Subcutaneous adipose tissue (tissue), 4 donors: ENCODE measurements around the gene OPCML. TPM values are rescaled to one million over a fixed set of nuclear protein-coding genes. Genes with fewer than 3 reads are reported as not detected.

Experiments
- total RNA-seq, 4 donors: library from RNA; depleted of rRNA; stranded (reverse); fragments of >200 nt; gene quantifications; one replicate each; pipeline ENCODE4 v1.1.0, GENCODE V29; 2016
- TF ChIP-seq, protein P1 (sequence below): fragments of 450-650 bp; IDR thresholded peaks from one replicate; pipeline ENCODE4 v1.5.1; 2016; ENCODE audit warnings: low read depth, mild to moderate bottlenecking, control low read depth, antibody characterized with exemption, moderate library complexity

Gene OPCML
- total RNA-seq, 4 donors from 2014 or later = under 0.01 TPM; not detected in 3

DNA sequence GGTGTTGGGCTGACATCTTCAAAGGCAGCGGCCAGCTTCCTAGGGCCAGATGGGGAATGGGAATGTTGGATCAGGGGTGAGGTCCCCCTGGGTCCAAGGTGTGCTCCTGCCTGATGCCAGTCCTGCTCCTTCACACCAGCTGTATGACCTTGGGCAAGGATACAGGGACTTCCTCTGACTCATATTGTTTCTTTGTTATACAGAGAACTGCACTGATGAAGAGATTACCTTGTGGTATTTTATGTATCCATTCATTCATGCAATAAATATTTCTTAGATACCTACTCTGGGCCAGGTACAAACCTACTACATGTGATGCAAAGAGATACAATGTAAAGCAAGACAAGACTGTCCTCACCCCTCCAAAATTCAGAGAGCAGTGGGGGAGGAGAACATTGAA lies 3.9 kb upstream of the OPCML start:
- TF ChIP-seq, protein P1, sequence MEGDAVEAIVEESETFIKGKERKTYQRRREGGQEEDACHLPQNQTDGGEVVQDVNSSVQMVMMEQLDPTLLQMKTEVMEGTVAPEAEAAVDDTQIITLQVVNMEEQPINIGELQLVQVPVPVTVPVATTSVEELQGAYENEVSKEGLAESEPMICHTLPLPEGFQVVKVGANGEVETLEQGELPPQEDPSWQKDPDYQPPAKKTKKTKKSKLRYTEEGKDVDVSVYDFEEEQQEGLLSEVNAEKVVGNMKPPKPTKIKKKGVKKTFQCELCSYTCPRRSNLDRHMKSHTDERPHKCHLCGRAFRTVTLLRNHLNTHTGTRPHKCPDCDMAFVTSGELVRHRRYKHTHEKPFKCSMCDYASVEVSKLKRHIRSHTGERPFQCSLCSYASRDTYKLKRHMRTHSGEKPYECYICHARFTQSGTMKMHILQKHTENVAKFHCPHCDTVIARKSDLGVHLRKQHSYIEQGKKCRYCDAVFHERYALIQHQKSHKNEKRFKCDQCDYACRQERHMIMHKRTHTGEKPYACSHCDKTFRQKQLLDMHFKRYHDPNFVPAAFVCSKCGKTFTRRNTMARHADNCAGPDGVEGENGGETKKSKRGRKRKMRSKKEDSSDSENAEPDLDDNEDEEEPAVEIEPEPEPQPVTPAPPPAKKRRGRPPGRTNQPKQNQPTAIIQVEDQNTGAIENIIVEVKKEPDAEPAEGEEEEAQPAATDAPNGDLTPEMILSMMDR = no peak

DNA sequence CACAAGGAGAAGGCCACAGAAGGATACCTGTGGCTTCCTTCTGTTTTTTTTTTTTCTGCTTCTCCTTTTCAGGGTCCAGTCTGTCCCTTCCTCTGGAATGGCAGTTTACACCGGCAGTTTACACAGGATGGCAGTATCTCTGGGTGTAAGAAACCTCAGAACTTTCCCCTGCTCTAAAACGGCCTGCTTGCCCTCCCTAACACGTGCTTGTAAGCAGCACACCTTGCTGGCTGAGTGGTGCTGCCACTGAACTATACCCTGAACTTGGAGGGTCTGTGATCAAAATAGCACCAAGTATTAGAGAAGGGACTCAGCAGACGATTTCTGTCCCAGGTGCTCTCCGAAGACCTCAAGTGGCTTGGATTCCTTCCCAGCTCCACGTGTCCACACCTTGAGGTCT lies 904 bp upstream of the OPCML start:
- TF ChIP-seq, protein P1 = no peak

DNA sequence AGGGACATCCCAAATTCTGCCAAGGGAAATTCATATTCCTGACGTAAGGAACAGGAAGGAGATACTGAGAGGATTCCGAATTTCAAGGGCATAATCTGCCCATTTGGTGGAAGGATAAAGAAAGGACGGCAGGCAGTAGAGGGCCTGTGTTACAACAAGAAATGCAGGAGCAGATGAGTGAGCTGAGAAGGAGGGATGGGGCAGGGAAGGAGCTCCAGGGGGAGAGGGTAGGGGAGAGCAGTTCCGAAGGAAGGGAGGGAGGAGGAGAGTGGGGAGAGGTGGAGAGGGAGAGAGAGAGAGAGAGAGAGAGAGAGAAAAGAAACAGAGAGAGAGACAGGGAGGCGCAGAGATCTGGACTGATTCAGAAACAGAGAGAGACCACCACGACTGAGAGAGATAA lies 843 bp downstream of the OPCML start:
- TF ChIP-seq, protein P1 = no peak

DNA sequence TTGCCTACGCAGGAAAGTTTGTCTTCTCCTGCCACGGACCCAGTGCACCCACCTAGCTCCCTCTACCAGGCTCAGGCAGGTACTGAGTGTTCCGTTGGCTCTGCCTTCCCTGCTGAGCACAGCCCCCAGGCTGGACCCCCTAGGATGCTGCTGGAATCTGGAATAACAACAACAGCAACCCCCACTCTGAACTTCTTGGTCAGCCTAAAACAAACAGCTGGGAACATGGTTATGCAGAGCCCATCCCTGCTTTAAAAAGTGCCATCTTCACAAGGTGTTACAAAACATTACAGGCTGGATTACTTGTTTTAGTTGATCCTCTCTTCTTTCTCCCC lies 1.8 kb downstream of the OPCML start:
- TF ChIP-seq, protein P1 = no peak

DNA sequence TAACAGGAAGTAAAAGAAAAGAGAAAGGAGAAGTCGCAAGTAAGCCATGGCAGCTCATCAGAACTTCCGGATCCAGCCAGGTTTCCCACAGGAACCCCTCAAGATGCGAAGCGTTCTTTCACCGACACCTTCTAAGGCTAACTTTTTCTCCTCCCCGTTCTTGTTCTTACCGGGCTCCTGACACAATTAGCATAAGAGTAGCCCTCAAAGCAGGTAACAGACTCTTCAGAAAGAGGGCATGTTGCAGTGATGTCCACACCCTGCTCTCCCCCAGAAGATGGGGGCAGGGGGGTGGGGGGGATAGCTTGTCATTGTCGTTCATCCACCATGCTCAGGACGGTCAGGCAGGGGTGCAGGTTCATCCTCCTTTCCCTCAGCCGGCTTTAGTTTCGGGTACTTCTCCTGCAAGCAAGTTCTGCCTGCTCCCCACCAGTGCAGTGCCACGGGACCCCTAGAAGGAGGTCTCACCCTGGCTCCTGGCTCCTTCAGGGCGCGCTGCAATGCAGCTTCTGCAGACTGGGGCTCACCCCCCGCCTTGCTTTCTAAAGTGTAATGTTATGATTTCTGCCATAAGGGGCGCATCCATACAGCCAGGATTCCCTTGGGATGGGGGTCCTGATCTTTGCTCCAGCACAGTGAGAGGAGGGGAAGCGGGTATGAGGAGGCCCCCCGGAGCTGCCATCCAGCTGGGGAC lies 2.3 kb downstream of the OPCML start:
- TF ChIP-seq, protein P1 = no peak

DNA sequence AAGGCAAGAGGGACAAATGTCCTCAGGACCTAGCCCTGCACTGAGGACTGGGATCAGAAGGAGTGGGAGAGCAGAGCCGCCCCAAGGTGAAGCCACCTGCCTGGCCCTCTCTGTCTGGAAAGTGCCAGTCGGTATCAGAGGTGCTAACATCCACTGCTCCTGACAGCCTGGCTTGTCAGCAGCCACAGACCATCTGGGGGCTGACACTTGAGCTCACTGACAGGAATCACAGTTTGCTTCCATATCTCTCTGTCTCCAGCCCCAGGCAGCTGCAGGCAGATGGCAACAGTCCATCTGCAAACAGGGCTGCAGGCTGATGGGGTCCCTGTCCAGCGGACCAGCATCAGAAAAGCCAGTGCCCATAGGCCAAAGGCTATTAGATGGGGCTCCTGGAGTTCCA lies 5.5 kb downstream of the OPCML start:
- TF ChIP-seq, protein P1 = no peak

DNA sequence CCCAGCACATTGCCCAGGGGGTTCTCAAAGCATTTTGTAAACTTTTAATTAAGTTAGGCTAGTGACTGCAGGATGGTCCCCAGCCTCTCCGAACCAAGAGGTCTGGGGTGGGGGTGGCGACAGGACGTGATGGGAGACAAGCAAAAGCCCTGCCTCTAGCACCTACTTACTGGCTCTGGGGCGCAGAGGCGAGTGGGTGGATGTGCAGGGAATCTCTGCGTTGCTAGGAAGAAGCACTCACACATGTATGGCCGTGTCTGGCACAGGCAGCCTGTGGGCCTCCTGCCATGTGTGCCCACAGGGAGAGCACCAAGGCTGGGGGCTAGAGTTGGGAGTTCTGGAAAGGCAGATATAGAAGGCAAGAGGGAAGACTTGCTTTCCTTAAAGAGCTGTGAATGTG lies 6.3 kb downstream of the OPCML start:
- TF ChIP-seq, protein P1 = no peak
